B cell (primary cell): ENCODE measurements around the gene KCNMB2. TPM values are rescaled to one million over a fixed set of nuclear protein-coding genes. Genes with fewer than 3 reads are reported as not detected.

ENCODE experiments used
- ATAC-seq: fragments of 200-7000 bp; cut with Tn5 transposase; one replicate; pipeline ENCODE4 v1.10.0; 2021; ENCODE audit warnings: low read depth, mild to moderate bottlenecking, moderate number of reproducible peaks, moderate library complexity
- CTCF ChIA-PET: fragments of 350-600 bp; sonication (Branson Sonifier 250); formaldehyde crosslinking; loops from one replicate; lab custom pipeline; 2021; ENCODE audit warnings: antibody characterized with exemption, inconsistent platforms; lab: Charles Lee
- POLR2A ChIA-PET: fragments of 350-600 bp; sonication (Branson Sonifier 250); formaldehyde crosslinking; loops from one replicate; lab custom pipeline; 2021; ENCODE audit warnings: antibody characterized with exemption; lab: Charles Lee
- DNase-seq: peaks from one replicate; pipeline ENCODE4 v3.0.0; 2013
- H2AFZ ChIP-seq: 2 replicates; pipeline ENCODE4 v1.6.1; 2012; ENCODE audit warnings: mild to moderate bottlenecking, low read depth, low read length; ENCODE audit not compliant: insufficient read depth, poor library complexity, severe bottlenecking
- H3K27ac ChIP-seq, 2 donors: 1 replicate in 1 of 2; 2 replicates in 1 of 2; pipeline ENCODE4 v1.5.1; 2012 to 2013; ENCODE audit warnings: low read length in 2 of 2, mild to moderate bottlenecking in 2 of 2, moderate library complexity in 1 of 2
- H3K27me3 ChIP-seq, 4 experiments: fragments of 200-600 bp in 1 of 4; sonication (generic) in 1 of 4; replicated peaks in 1 of 4; 1 replicate in 2 of 4; 2 replicates in 2 of 4; pipeline versions ENCODE4 v1.6.1 to v1.7.0; 2013 to 2016; ENCODE audit warnings: low read length in 3 of 4, mild to moderate bottlenecking in 2 of 4, mixed read lengths in 1 of 4, moderate library complexity in 1 of 4; ENCODE audit not compliant: insufficient read depth in 4 of 4, control insufficient read depth in 3 of 4; ENCODE audit errors: control extremely low read depth in 1 of 4
- H3K36me3 ChIP-seq, 2 experiments: replicated peaks in 1 of 2; 1 replicate in 1 of 2; 2 replicates in 1 of 2; pipeline versions ENCODE4 v1.6.1 to v1.7.1; 2013; ENCODE audit warnings: low read length in 1 of 2; ENCODE audit not compliant: insufficient read depth in 2 of 2, control insufficient read depth in 1 of 2; ENCODE audit errors: control extremely low read depth in 1 of 2, extremely low read depth in 1 of 2
- H3K4me1 ChIP-seq, 2 donors: fragments of 200-600 bp in 1 of 2; sonication (generic) in 1 of 2; 1 replicate in 1 of 2; 2 replicates in 1 of 2; pipeline versions ENCODE4 v1.5.1 to v1.6.1; 2013 to 2017; ENCODE audit warnings: low read length in 2 of 2; ENCODE audit not compliant: control insufficient read depth in 2 of 2, insufficient read depth in 2 of 2
- H3K4me2 ChIP-seq: replicated peaks from 2 replicates; pipeline ENCODE3; 2012; ENCODE audit warnings: mild to moderate bottlenecking, low read depth, low read length; ENCODE audit not compliant: poor library complexity, severe bottlenecking
- H3K4me3 ChIP-seq, 5 experiments: fragments of 200-600 bp in 1 of 5; sonication (generic) in 1 of 5; 1 replicate in 3 of 5; 2 replicates in 2 of 5; pipeline versions ENCODE4 v1.5.1 to v1.7.0; 2011 to 2016; ENCODE audit warnings: low read length in 4 of 5, mild to moderate bottlenecking in 4 of 5, low read depth in 2 of 5, control low read depth in 1 of 5, moderate library complexity in 1 of 5; ENCODE audit not compliant: insufficient read depth in 1 of 5; ENCODE audit errors: control extremely low read depth in 1 of 5, extremely low read depth in 1 of 5
- H3K79me2 ChIP-seq: fragments of 200-600 bp; sonication (generic); one replicate; pipeline ENCODE4 v1.6.0; 2016; ENCODE audit warnings: low read length; ENCODE audit not compliant: control insufficient read depth, insufficient read depth
- H3K9ac ChIP-seq: fragments of 200-600 bp; sonication (generic); 2 replicates; pipeline ENCODE4 v1.6.1; 2017; ENCODE audit warnings: mild to moderate bottlenecking, low read length, moderate library complexity
- H3K9me3 ChIP-seq, 3 donors: one replicate each; pipeline versions ENCODE4 v1.6.1 to v1.7.1; 2013; ENCODE audit warnings: low read length in 2 of 3; ENCODE audit not compliant: control insufficient read depth in 2 of 3, insufficient read depth in 1 of 3; ENCODE audit errors: control extremely low read depth in 1 of 3
- H4K20me1 ChIP-seq: 2 replicates; pipeline ENCODE4 v1.6.0; 2012; ENCODE audit warnings: mild to moderate bottlenecking, low read length; ENCODE audit not compliant: insufficient read depth, control insufficient read depth, poor library complexity, severe bottlenecking
- H3K27ac Mint-ChIP-seq: one replicate; pipeline ENCODE4 v1.8.0; 2021; ENCODE audit warnings: mixed read lengths
- H3K27me3 Mint-ChIP-seq: one replicate; pipeline ENCODE4 v1.8.0; 2021; ENCODE audit warnings: mixed read lengths
- H3K4me1 Mint-ChIP-seq: one replicate; pipeline ENCODE4 v1.8.0; 2021; ENCODE audit warnings: mixed read lengths
- H3K4me3 Mint-ChIP-seq: one replicate; pipeline ENCODE4 v1.8.0; 2021; ENCODE audit warnings: mixed read lengths
- H3K9me3 Mint-ChIP-seq: one replicate; pipeline ENCODE4 v1.8.0; 2022; ENCODE audit warnings: mixed read lengths; ENCODE audit not compliant: insufficient read depth
- CTCF ChIP-seq: fragments of 200-600 bp; IDR thresholded peaks from one replicate; pipeline ENCODE4 v1.8.0; 2022; ENCODE audit warnings: antibody characterized with exemption, mild to moderate bottlenecking
- EZH2 ChIP-seq: IDR thresholded peaks from 2 replicates; pipeline ENCODE4 v1.6.1; 2012; ENCODE audit warnings: borderline replicate concordance, low read depth, mild to moderate bottlenecking, moderate library complexity, low read length; ENCODE audit not compliant: insufficient read depth, poor library complexity, severe bottlenecking
- WGBS: methylation state at CpG from one replicate; pipeline ENCODE4 v1.1.5; 2013; ENCODE audit warnings: missing lambda C conversion rate; ENCODE audit not compliant: insufficient coverage; 5-methylcytosine and 5-hydroxymethylcytosine counted together
- intact Hi-C: fragments of 100-400 bp; cut with micrococcal nuclease; formaldehyde crosslinking; loops from one replicate; pipeline ENCODE4 v1.10.0; 2022
- polyA plus RNA-seq: library from polyadenylated mRNA; depleted of rRNA; stranded (reverse); fragments of >200 nt; gene quantifications from 2 replicates; pipeline ENCODE4 v1.2.3, GENCODE V29; 2012
- total RNA-seq, 2 donors: library from RNA; stranded (reverse); fragments of 120-200 nt in 1 of 2; gene quantifications; 1 replicate in 1 of 2; 2 replicates in 1 of 2; pipeline versions ENCODE4 v1.2.3 to v1.2.4, GENCODE V29; 2013 to 2022

The KCNMB2 gene
- total and polyA plus RNA-seq, 2 donors (not counting 1 experiment from before 2014, with no cell fraction given): not detected

GRCh38 chr3:178631950-178632349 lies 95.7 kb downstream of the KCNMB2 start:
- no peaks in the 10 kb centered on the region for H3K4me1 ChIP-seq
- H3K9me3 ChIP-seq: peaks cover 0 to 9% (median 2%) of the 10 kb centered on the region in 3 donors
- H2AFZ ChIP-seq: no peak overlapping the region
- H4K20me1 ChIP-seq: no peaks in the 10 kb centered on the region
- Mint-ChIP-seq H3K27me3 (no peaks in the 10 kb centered on the region), H3K27ac (no peak overlapping the region), H3K9me3 (peaks cover 4% of the 10 kb centered on the region), H3K4me3 (no peak overlapping the region), H3K4me1 (no peaks in the 10 kb centered on the region)
- intact Hi-C loops: no loop called here
- ATAC-seq (no peak), DNase-seq (no peak)
- no peak overlapping the region for H3K9ac ChIP-seq
- no peak overlapping the region for H3K4me2 ChIP-seq
- H3K27me3 ChIP-seq: no peaks in the 10 kb centered on the region
- H3K36me3 ChIP-seq: no peaks in the 10 kb centered on the region
- no peaks in the 10 kb centered on the region for H3K79me2 ChIP-seq
- 86% methylated on average over 1 of the region's 1 CpG for WGBS
- H3K4me3 ChIP-seq: no peak overlapping the region
- CTCF ChIA-PET: no interaction called here
- POLR2A ChIA-PET: no interaction called here
- TF ChIP-seq EZH2 (no peak), CTCF (no peak)
- H3K27ac ChIP-seq: no peak overlapping the region

DNA sequence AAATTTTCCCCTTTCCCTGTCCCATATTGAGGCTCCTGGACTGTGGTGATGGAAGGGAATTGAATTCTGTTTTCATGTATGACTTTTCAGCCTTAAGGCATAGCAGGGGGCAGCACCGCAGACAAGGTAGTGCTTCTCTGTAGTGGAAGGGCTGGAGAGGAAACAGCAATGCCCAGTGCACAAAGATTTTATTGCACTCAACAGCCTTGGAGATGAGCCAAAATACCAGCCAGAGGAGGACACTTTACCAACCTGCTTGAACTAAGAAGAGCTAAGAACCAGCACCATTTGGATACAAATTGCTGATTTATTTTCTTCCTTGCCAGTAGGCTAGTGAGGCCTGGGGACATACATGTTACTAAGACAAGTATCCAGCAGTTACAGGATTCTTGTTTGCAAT lies 98.7 kb downstream of the KCNMB2 start:
- CTCF ChIA-PET: no interaction called here
- intact Hi-C loops: no loop called here

More for the DNA sequence above, 98.7 kb downstream of the KCNMB2 start:
- Histone ChIP-seq H3K4me1 (no peaks in the 10 kb centered on the region), H3K79me2 (no peaks in the 10 kb centered on the region), H3K27me3 (no peaks in the 10 kb centered on the region), H3K27ac (no peak overlapping the region), H3K9me3 (peaks cover 0 to 9% (median 2%) of the 10 kb centered on the region in 3 donors), H2AFZ (no peak overlapping the region), H3K4me3 (no peak overlapping the region), H4K20me1 (no peaks in the 10 kb centered on the region), H3K36me3 (no peaks in the 10 kb centered on the region), H3K4me2 (no peak overlapping the region), H3K9ac (no peak overlapping the region)
- Mint-ChIP-seq H3K9me3 (peaks cover 4% of the 10 kb centered on the region), H3K27ac (no peak overlapping the region), H3K4me3 (no peak overlapping the region), H3K4me1 (no peaks in the 10 kb centered on the region), H3K27me3 (no peaks in the 10 kb centered on the region)
- DNase-seq (no peak), ATAC-seq (no peak)
- no peak for TF ChIP-seq CTCF
- no peak for TF ChIP-seq EZH2
- POLR2A ChIA-PET: no interaction called here
- 100% methylated on average over 1 of the region's 1 CpG for WGBS
